ENCODE data around the gene RNF125. TPM values are rescaled to one million over a fixed set of nuclear protein-coding genes. Genes with fewer than 3 reads are reported as not detected.
A peak's percentile ranks its signal among the peaks of the same experiment; 100 is the strongest.

The RNF125 gene
- polyA plus RNA-seq, 3 donors, result 17.3 to 29.2 (median 26.3) TPM

- peaks cover 0 to 4% (median under 1%) of the 10 kb centered on the region in 3 donors for H3K27me3 Mint-ChIP-seq (ENCODE audit: low read depth in 3 of 3)
- no peaks in the 10 kb centered on the region for H3K4me1 ChIP-seq (ENCODE audit: control insufficient read depth in 1 of 2, insufficient read depth in 2 of 2, low read length in 2 of 2)
- no peaks in the 10 kb centered on the region for H4K20me1 ChIP-seq (ENCODE audit: insufficient read depth, low read length)
- no peak overlapping the region for H3K9ac ChIP-seq (ENCODE audit: insufficient read depth, low read length, poor library complexity, severe bottlenecking)
- H3K4me3 ChIP-seq (replicated peaks in 1 of 3; ENCODE audit: low read depth in 2 of 3, low read length in 3 of 3), result no peak overlapping the region
- H3K4me3 Mint-ChIP-seq, result no peak overlapping the region
- intact Hi-C loops (cut with micrococcal nuclease), result no loop called here
- H3K79me2 ChIP-seq (ENCODE audit: insufficient read depth, low read length), result no peaks in the 10 kb centered on the region
- TF ChIP-seq, protein P1, sequence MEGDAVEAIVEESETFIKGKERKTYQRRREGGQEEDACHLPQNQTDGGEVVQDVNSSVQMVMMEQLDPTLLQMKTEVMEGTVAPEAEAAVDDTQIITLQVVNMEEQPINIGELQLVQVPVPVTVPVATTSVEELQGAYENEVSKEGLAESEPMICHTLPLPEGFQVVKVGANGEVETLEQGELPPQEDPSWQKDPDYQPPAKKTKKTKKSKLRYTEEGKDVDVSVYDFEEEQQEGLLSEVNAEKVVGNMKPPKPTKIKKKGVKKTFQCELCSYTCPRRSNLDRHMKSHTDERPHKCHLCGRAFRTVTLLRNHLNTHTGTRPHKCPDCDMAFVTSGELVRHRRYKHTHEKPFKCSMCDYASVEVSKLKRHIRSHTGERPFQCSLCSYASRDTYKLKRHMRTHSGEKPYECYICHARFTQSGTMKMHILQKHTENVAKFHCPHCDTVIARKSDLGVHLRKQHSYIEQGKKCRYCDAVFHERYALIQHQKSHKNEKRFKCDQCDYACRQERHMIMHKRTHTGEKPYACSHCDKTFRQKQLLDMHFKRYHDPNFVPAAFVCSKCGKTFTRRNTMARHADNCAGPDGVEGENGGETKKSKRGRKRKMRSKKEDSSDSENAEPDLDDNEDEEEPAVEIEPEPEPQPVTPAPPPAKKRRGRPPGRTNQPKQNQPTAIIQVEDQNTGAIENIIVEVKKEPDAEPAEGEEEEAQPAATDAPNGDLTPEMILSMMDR (IDR thresholded peaks at IDR 0.05), result no peak
- no peaks in the 10 kb centered on the region for H3K36me3 ChIP-seq (replicated peaks in 1 of 2; ENCODE audit: control insufficient read depth in 1 of 2, insufficient read depth in 2 of 2, low read length in 2 of 2)
- no peaks in the 10 kb centered on the region for H3K36me3 Mint-ChIP-seq
- no peak for DNase-seq
- no peak overlapping the region for H3K4me2 ChIP-seq (replicated peaks; ENCODE audit: extremely low read depth, low read length, poor library complexity, severe bottlenecking)
- no peaks in the 10 kb centered on the region for H3K27me3 ChIP-seq (ENCODE audit: control insufficient read depth in 2 of 2, insufficient read depth in 2 of 2, low read length in 2 of 2)
- peak overlapping the region in 1 of 7 donors; percentile 53 for H3K27ac Mint-ChIP-seq
- no peak overlapping the region for H2AFZ ChIP-seq (ENCODE audit: insufficient read depth, low read depth, low read length, poor library complexity, severe bottlenecking)
- no peak overlapping the region for H3K27ac ChIP-seq (ENCODE audit: low read depth in 1 of 2, low read length in 2 of 2)
- no peaks in the 10 kb centered on the region for H3K9me3 ChIP-seq (replicated peaks in 1 of 2; ENCODE audit: control insufficient read depth in 1 of 2, insufficient read depth in 1 of 2, low read length in 2 of 2)
- peaks cover 6% of the 10 kb centered on the region for H3K4me1 Mint-ChIP-seq
- peaks cover 0 to 4% (median 0%) of the 10 kb centered on the region in 7 donors for H3K9me3 Mint-ChIP-seq
- 93% methylated on average over 2 of the region's 5 CpGs for WGBS (ENCODE audit: insufficient coverage)
Observed at GRCh38 chr18:32010124-32010721, 8.4 kb upstream of the RNF125 start.

GRCh38 chr18:32011193-32011592, 7.4 kb upstream of the RNF125 start:
- intact Hi-C loops (cut with micrococcal nuclease), result no loop called here
- TF ChIP-seq, protein P1 (IDR thresholded peaks at IDR 0.05), result no peak

More at GRCh38 chr18:32011193-32011592, 7.4 kb upstream of the RNF125 start:
- Histone ChIP-seq H2AFZ (ENCODE audit: insufficient read depth, low read depth, low read length, poor library complexity, severe bottlenecking) (no peak overlapping the region), H3K79me2 (ENCODE audit: insufficient read depth, low read length) (no peaks in the 10 kb centered on the region), H3K4me2 (replicated peaks; ENCODE audit: extremely low read depth, low read length, poor library complexity, severe bottlenecking) (no peak overlapping the region), H3K27me3 (ENCODE audit: control insufficient read depth in 2 of 2, insufficient read depth in 2 of 2, low read length in 2 of 2) (no peaks in the 10 kb centered on the region), H3K36me3 (replicated peaks in 1 of 2; ENCODE audit: control insufficient read depth in 1 of 2, insufficient read depth in 2 of 2, low read length in 2 of 2) (no peaks in the 10 kb centered on the region), H3K27ac (ENCODE audit: low read depth in 1 of 2, low read length in 2 of 2) (no peak overlapping the region), H3K4me1 (ENCODE audit: control insufficient read depth in 1 of 2, insufficient read depth in 2 of 2, low read length in 2 of 2) (no peaks in the 10 kb centered on the region), H3K9me3 (replicated peaks in 1 of 2; ENCODE audit: control insufficient read depth in 1 of 2, insufficient read depth in 1 of 2, low read length in 2 of 2) (no peaks in the 10 kb centered on the region), H3K9ac (ENCODE audit: insufficient read depth, low read length, poor library complexity, severe bottlenecking) (no peak overlapping the region), H3K4me3 (replicated peaks in 1 of 3; ENCODE audit: low read depth in 2 of 3, low read length in 3 of 3) (no peak overlapping the region), H4K20me1 (ENCODE audit: insufficient read depth, low read length) (no peaks in the 10 kb centered on the region)
- no CpG with 5 or more reads among the region's 3 CpGs for WGBS (ENCODE audit: insufficient coverage)
- no peak for DNase-seq
- Mint-ChIP-seq H3K27ac (no peak overlapping the region), H3K36me3 (no peaks in the 10 kb centered on the region), H3K9me3 (peaks cover 0 to 4% (median 0%) of the 10 kb centered on the region in 7 donors), H3K27me3 (ENCODE audit: low read depth in 3 of 3) (peaks cover 0 to 4% (median 4%) of the 10 kb centered on the region in 3 donors), H3K4me3 (no peak overlapping the region), H3K4me1 (peaks cover 6% of the 10 kb centered on the region)
